GM19455 (cell line): Measurements from ENCODE around the gene LAMTOR5.
"Not testable (repeated sequence)": the region's sequence is repeated elsewhere in the genome, so short reads cannot be mapped to it uniquely, and the experiment has no call there.

Experiments
- ATAC-seq: cut with Tn5 transposase; IDR thresholded peaks from one replicate; pipeline ENCODE4 v1.9.1; 2021; ENCODE audit not compliant: unreplicated experiment

The LAMTOR5 gene

GRCh38 chr1:110407260-110408210 lies at the start of gene LAMTOR5:
LAMTOR5 (minus strand) TSS chr1:110407694; CDS start chr1:110407620, 74 bp downstream.
- peak; percentile 84 for ATAC-seq

DNA sequence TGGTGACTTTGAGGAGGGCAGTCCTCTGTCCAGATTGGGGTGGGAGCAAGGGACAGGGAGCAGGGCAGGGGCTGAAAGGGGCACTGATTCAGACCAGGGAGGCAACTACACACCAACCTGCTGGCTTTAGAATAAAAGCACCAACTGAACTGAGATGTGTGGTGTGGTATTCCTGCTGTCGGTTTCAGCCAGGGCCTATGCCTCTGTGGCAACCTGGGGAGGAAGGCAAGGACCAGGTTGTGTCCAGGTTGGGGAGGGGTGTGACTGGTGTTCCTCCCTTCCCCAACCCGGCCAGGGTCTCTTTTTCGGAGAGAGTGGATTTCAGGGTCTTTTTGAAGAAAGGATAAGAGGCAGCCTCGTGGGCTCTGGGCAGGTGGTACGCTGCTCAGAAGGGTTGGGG lies 49.7 kb upstream of the LAMTOR5 start:
- ATAC-seq = no peak

DNA sequence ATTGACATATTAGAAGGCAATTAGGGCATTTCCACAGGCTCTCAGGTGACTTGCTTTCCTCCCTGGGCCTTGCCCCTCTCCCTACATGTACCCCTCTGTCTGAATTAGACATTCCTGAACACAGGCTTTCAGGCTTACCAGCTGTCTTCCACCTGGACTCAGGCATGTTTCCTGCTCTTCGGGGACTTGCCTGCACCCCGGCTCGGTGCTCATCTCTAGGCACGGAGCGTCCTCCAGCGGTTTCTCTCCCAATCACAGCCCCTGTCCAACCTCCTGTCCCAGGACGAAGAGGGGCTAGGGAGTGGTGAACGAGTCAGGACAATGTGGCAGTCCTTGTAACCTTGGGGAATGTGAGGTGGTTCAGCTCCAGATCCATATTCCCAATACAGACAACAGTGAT lies 47.7 kb upstream of the LAMTOR5 start:
- no peak for ATAC-seq

DNA sequence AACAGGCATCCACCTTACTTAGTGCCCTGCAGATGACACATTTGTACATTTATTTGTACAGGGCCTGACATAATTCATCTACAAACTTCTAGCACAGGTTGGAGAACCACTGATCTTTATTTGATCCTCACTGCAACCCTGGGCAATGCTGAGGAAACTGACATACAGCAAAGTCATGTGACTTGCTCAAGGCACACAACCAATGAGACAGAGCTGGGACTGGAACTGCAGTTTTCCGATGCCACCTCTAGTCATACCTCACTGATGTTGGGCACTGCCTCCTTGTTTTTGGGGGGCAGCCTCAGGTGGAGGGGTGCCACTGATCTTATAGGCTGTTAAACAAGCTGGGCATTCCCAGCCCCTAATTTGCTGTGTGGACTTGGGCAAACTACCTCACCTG lies 46.8 kb upstream of the LAMTOR5 start:
- ATAC-seq = no peak

- no peak for ATAC-seq
These were observed 46.3 kb upstream of the LAMTOR5 start for GRCh38 chr1:110453829-110454228.

- no peak for ATAC-seq
These were observed 44.8 kb upstream of the LAMTOR5 start for GRCh38 chr1:110452330-110452729.

GRCh38 chr1:110450929-110451328 lies 43.4 kb upstream of the LAMTOR5 start, which contains the start of gene PROK1:
PROK1 (plus strand) TSS chr1:110451149; CDS start chr1:110451217, 68 bp downstream.
- ATAC-seq = no peak

DNA sequence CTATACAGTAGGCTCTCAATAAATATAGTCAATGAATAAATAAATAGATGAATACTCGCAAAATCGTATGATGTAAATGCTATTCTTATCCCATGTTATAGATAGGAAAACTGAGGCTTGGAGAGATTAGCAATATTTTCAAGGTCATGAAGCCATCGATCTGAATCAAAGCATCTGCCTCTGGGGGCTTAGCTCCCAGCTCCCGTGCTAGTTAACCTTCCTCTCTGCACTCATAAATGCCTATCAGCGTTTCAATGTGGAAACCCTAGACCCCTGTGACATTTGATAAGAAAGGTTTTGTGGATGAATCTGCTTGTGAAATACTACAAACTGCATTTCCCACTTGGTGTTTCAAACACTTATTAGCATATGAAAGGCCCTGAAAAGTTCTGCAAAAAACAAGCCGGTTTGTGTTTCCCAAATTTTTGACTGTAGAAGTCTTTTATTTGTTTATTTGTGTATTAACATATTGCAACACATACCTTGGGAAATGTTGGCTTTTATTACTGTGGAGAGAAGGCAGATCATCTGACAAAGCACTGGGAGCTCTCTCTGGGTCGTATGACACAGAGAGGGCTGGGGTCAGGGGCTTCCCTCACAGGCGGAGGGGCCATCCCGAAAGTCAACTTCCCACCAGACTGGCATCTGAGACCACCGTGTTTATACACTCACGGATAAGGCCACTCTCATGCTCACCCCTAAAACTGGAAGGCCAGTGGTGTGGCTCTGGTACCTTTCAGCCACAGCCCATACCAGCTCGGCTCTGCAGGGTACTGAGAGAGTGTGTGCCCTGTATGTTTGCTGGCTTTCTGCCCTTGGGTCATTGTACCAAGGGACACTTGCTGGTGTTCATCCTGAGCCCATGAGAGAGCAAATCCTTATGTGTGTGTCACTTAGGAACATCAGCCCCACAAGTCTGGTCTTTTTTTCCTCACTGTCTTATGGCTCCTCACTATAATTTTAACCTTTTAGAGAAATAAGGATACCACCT lies 42.5 kb upstream of the LAMTOR5 start:
- ATAC-seq = no peak

- ATAC-seq = no peak
These were observed 37.1 kb upstream of the LAMTOR5 start for GRCh38 chr1:110444561-110444960.

DNA sequence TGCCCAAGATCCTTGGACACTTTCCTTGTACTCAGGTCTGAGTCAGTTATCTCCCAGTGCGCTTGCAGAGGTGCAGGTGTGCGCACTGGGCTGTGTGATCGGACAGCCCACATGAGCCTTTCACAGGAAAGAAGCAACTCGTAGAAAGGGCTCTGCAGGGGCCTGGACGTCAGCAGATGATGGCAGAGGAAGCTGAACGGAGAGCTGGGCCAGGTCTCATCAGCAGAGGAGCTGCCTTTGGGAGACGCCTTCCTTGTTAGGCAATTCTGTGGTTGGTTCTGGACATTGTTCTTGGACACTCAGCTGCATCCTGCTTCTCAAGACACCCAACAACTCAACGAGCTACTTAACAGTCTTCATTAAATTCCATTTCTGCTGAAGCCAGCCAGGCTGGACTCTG lies 36.0 kb upstream of the LAMTOR5 start:
- ATAC-seq = no peak

DNA sequence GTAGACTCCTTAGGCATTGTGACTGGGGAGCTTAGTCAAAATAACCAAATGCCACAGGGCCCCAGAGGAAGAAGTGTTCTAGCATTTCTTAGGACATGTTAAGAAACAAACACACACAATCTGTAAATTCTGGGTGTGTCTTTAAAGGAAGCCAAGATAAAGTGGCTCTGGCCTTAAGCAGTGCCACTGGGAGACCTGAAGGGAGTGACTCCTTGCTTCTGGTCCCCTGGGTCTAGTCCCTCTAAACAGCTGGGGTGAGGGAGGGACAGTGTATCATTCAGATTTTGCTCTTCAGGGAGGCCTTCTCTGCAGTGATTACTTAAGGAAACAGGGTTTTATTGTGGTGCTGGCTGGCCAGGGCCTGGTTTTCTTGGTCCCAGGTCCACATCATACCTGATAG lies 34.4 kb upstream of the LAMTOR5 start:
- no peak for ATAC-seq

- ATAC-seq = no peak
These were observed 33.4 kb upstream of the LAMTOR5 start for GRCh38 chr1:110440877-110441276.

GRCh38 chr1:110439873-110440272 lies 32.4 kb upstream of the LAMTOR5 start:
- ATAC-seq = not testable (repeated sequence)

- ATAC-seq = no peak
These were observed 31.4 kb upstream of the LAMTOR5 start for GRCh38 chr1:110438893-110439292.

GRCh38 chr1:110437645-110438299 lies 30.3 kb upstream of the LAMTOR5 start:
- ATAC-seq = not testable (repeated sequence)

GRCh38 chr1:110436635-110437034 lies 29.1 kb upstream of the LAMTOR5 start:
- ATAC-seq = no peak

DNA sequence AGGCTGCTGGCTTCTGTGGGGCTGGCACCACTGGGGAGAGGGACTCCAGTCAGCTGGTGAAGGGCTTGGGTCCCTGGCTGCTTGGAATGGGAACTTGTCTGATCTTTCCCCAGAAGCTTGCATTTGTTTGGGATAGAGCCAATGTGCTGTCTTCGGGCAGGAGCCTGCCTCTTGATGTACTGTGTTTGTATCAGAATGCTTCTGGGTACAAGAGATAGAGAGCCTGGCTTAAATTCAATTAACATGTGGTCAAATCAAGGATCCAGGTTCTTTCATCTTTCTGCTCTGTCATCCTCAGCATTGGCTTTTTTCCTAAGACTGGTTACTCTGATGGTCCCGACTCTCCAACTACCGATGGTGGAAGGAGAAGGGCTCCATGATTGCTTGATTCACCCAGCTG lies 27.5 kb upstream of the LAMTOR5 start:
- ATAC-seq = no peak

DNA sequence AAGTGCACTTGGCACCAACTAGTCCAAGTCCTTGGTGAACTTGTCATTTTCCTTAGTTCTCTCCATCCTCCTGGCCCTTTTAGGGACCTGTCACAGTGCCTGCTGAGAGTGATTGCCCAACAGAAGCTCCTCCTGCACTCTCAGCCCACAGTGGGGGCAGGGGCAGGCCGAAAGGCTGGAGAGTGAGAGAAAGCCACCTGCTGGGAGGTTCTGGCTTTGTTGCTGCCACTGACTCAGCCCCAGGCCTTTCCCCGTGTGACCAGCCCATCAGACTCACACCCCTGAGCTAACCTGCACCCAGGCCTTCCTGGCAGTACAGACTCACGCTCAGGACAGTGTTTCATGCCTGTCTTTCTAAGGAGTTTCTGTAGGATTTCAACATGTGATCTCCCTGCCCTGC lies 26.3 kb upstream of the LAMTOR5 start:
- ATAC-seq = no peak

DNA sequence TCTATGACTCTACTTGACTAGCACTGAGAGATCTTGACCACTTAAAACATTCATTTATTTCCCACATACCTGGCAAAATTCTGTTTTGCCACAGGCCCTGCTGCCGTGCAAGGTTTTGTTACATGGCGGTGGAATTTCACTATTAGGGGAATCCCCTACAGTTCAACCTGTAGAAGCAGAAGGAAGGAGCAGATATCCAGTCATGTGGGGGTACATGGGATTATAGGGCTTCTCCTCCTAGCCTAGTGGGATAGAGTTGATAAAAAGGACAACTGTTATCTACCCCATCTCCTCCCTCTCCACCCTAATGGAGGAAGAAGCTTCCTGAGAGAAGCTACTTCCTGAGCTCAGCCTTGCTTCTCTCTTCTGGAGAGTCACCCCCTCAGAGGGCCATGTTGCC lies 25.7 kb upstream of the LAMTOR5 start:
- ATAC-seq = no peak

- no peak for ATAC-seq
These were observed 23.4 kb upstream of the LAMTOR5 start for GRCh38 chr1:110430901-110431300.

DNA sequence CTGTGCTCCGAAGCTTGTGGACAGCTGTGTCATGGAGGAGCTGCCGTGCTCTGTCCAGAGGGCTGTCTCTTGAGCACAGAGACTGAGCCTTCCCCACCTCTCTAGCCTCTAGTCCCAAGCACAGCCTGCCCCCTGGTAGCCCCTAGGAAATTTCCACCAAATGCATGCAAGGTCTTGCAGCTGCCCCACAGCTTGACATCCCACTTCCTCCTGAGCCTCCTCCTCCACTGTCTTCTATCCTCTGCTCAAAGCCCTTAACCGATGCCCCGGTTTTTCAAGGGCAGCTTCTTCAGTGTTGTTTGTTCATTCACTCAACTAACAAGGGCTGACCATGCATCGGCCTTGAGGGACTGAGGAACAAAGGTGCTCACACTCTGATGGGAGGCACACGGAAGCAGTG lies 22.9 kb upstream of the LAMTOR5 start:
- no peak for ATAC-seq
